ENCODE measurements around the gene AGPAT4.

The AGPAT4 gene

GRCh38 chr6:161088676-161089328 lies 185.1 kb downstream of the AGPAT4 start:
- Histone ChIP-seq H3K79me2 (ENCODE audit: low read length) (no peaks in the 10 kb centered on the region), H4K20me1 (ENCODE audit: insufficient read depth, low read length) (no peaks in the 10 kb centered on the region), H3K4me2 (ENCODE audit: low read depth, low read length) (no peak overlapping the region), H3K9ac (ENCODE audit: low read length) (no peak overlapping the region), H3K4me3 (ENCODE audit: low read length) (no peak overlapping the region), H3F3A (ENCODE audit: insufficient read depth, low read length) (no peaks in the 10 kb centered on the region), H3K36me3 (replicated peaks; ENCODE audit: insufficient read depth, low read length) (no peaks in the 10 kb centered on the region), H3K27me3 (replicated peaks; ENCODE audit: insufficient read depth, low read length) (no peaks in the 10 kb centered on the region), H3K9me3 (replicated peaks; ENCODE audit: insufficient read depth, low read length) (no peaks in the 10 kb centered on the region), H3K27ac (ENCODE audit: low read length) (no peak overlapping the region), H3K4me1 (ENCODE audit: low read length) (no peaks in the 10 kb centered on the region), H2AFZ (ENCODE audit: low read length) (no peak overlapping the region), H3K9me2 (replicated peaks; ENCODE audit: insufficient read depth, low read length) (no peaks in the 10 kb centered on the region)
- TF ChIP-seq CTCF (IDR thresholded peaks at IDR 0.05; ENCODE audit: low read length) (no peak), EZH2phosphoT487 (IDR thresholded peaks at IDR 0.05; ENCODE audit: low read length) (no peak), EZH2 (optimal IDR thresholded peaks at IDR 0.05; ENCODE audit: low read depth, low read length) (no peak)
- DNase-seq, result no peak

- no peak overlapping the region for H3K9ac ChIP-seq (ENCODE audit: low read length)
- H3K4me3 ChIP-seq (ENCODE audit: low read length), result no peak overlapping the region
- no peak overlapping the region for H3K4me2 ChIP-seq (ENCODE audit: low read depth, low read length)
- DNase-seq, result no peak
- H3K27me3 ChIP-seq (replicated peaks; ENCODE audit: insufficient read depth, low read length), result no peaks in the 10 kb centered on the region
- no peaks in the 10 kb centered on the region for H3K9me2 ChIP-seq (replicated peaks; ENCODE audit: insufficient read depth, low read length)
- H2AFZ ChIP-seq (ENCODE audit: low read length), result no peak overlapping the region
- H3K9me3 ChIP-seq (replicated peaks; ENCODE audit: insufficient read depth, low read length), result no peaks in the 10 kb centered on the region
- H3K36me3 ChIP-seq (replicated peaks; ENCODE audit: insufficient read depth, low read length), result no peaks in the 10 kb centered on the region
- no peak for TF ChIP-seq EZH2 (optimal IDR thresholded peaks at IDR 0.05; ENCODE audit: low read depth, low read length)
- no peak for TF ChIP-seq CTCF (IDR thresholded peaks at IDR 0.05; ENCODE audit: low read length)
- no peak for TF ChIP-seq EZH2phosphoT487 (IDR thresholded peaks at IDR 0.05; ENCODE audit: low read length)
- H3K27ac ChIP-seq (ENCODE audit: low read length), result no peak overlapping the region
- H3F3A ChIP-seq (ENCODE audit: insufficient read depth, low read length), result no peaks in the 10 kb centered on the region
- H3K79me2 ChIP-seq (ENCODE audit: low read length), result no peaks in the 10 kb centered on the region
- H4K20me1 ChIP-seq (ENCODE audit: insufficient read depth, low read length), result no peaks in the 10 kb centered on the region
- H3K4me1 ChIP-seq (ENCODE audit: low read length), result no peaks in the 10 kb centered on the region
Measured at GRCh38 chr6:161085246-161085645, 188.6 kb downstream of the AGPAT4 start.

GRCh38 chr6:161082215-161082614 lies 191.6 kb downstream of the AGPAT4 start:
- TF ChIP-seq EZH2 (optimal IDR thresholded peaks at IDR 0.05; ENCODE audit: low read depth, low read length), result no peak
- TF ChIP-seq EZH2phosphoT487 (IDR thresholded peaks at IDR 0.05; ENCODE audit: low read length), result no peak
- no peak for TF ChIP-seq CTCF (IDR thresholded peaks at IDR 0.05; ENCODE audit: low read length)
- Histone ChIP-seq H3K27ac (ENCODE audit: low read length) (no peak overlapping the region), H2AFZ (ENCODE audit: low read length) (no peak overlapping the region), H4K20me1 (ENCODE audit: insufficient read depth, low read length) (no peaks in the 10 kb centered on the region), H3K79me2 (ENCODE audit: low read length) (no peaks in the 10 kb centered on the region), H3K4me2 (ENCODE audit: low read depth, low read length) (no peak overlapping the region), H3K9me3 (replicated peaks; ENCODE audit: insufficient read depth, low read length) (no peaks in the 10 kb centered on the region), H3F3A (ENCODE audit: insufficient read depth, low read length) (no peaks in the 10 kb centered on the region), H3K9me2 (replicated peaks; ENCODE audit: insufficient read depth, low read length) (no peaks in the 10 kb centered on the region), H3K36me3 (replicated peaks; ENCODE audit: insufficient read depth, low read length) (no peaks in the 10 kb centered on the region), H3K4me1 (ENCODE audit: low read length) (no peaks in the 10 kb centered on the region), H3K9ac (ENCODE audit: low read length) (no peak overlapping the region), H3K4me3 (ENCODE audit: low read length) (no peak overlapping the region), H3K27me3 (replicated peaks; ENCODE audit: insufficient read depth, low read length) (no peaks in the 10 kb centered on the region)
- no peak for DNase-seq
